ENCODE measurements around the gene KIF5C. TPM values are rescaled to one million over a fixed set of nuclear protein-coding genes. Genes with fewer than 3 reads are reported as not detected.

Gene KIF5C
- total RNA-seq, 1 experiment from 2014 or later: 1.6 TPM

GRCh38 chr2:148992448-148992847, 117.4 kb downstream of the KIF5C start:
- no peaks in the 10 kb centered on the region for H3K27me3 ChIP-seq (ENCODE audit: control insufficient read depth, insufficient read depth, low read length)
- no TSS peak for BruUV-seq (replicated peaks)
- no peak overlapping the region for H3K27ac ChIP-seq (ENCODE audit: low read length)
- CTCF ChIA-PET: no interaction called here
- POLR2A ChIA-PET: no interaction called here
- no peaks in the 10 kb centered on the region for H3K4me1 ChIP-seq (ENCODE audit: control insufficient read depth, insufficient read depth, low read length)
- no peak overlapping the region for H3K4me3 ChIP-seq (ENCODE audit: low read depth in 2 of 2, low read length in 2 of 2)
- TF ChIP-seq TCF7L2 (IDR thresholded peaks at IDR 0.05; ENCODE audit: low read depth, low read length): no peak
- TF ChIP-seq SIN3A (IDR thresholded peaks at IDR 0.05; ENCODE audit: borderline replicate concordance, insufficient read depth, low read depth, low read length): no peak
- TF ChIP-seq REST (IDR thresholded peaks at IDR 0.05; ENCODE audit: insufficient read depth in 1 of 2, low read depth in 2 of 2, low read length in 1 of 2): no peak
- no peak for TF ChIP-seq POLR2AphosphoS5 (IDR thresholded peaks at IDR 0.05; ENCODE audit: low read depth, low read length)
- TF ChIP-seq CTCF (IDR thresholded peaks at IDR 0.05): no peak
- in situ Hi-C loops (cut with HindIII; ENCODE audit: low pct_unique_long_range_greater_than_20kb, low sequenced_read_pairs) (no loop called here), intact Hi-C loops (cut with micrococcal nuclease; ENCODE audit: unreplicated experiment) (no loop called here)
- H3K36me3 ChIP-seq (ENCODE audit: control insufficient read depth, insufficient read depth, low read length): no peaks in the 10 kb centered on the region
- no peaks in the 10 kb centered on the region for H3K9me3 ChIP-seq (ENCODE audit: control insufficient read depth, insufficient read depth, low read depth, low read length)
- no peak for ATAC-seq
- no peak for DNase-seq (ENCODE audit: low read depth, low spot score)

GRCh38 chr2:148993351-148993750, 118.3 kb downstream of the KIF5C start:
- no peak overlapping the region for H3K4me3 ChIP-seq (ENCODE audit: low read depth in 2 of 2, low read length in 2 of 2)
- in situ Hi-C loops (cut with HindIII; ENCODE audit: low pct_unique_long_range_greater_than_20kb, low sequenced_read_pairs) (no loop called here), intact Hi-C loops (cut with micrococcal nuclease; ENCODE audit: unreplicated experiment) (no loop called here)
- H3K4me1 ChIP-seq (ENCODE audit: control insufficient read depth, insufficient read depth, low read length): no peaks in the 10 kb centered on the region
- no peak for ATAC-seq
- ChIA-PET POLR2A (no interaction called here), CTCF (no interaction called here)
- no peaks in the 10 kb centered on the region for H3K36me3 ChIP-seq (ENCODE audit: control insufficient read depth, insufficient read depth, low read length)
- H3K27me3 ChIP-seq (ENCODE audit: control insufficient read depth, insufficient read depth, low read length): no peaks in the 10 kb centered on the region; the same call in 1 of the 2 replicates
- no peak for TF ChIP-seq POLR2AphosphoS5 (IDR thresholded peaks at IDR 0.05; ENCODE audit: low read depth, low read length)
- no peak for TF ChIP-seq SIN3A (IDR thresholded peaks at IDR 0.05; ENCODE audit: borderline replicate concordance, insufficient read depth, low read depth, low read length)
- TF ChIP-seq TCF7L2 (IDR thresholded peaks at IDR 0.05; ENCODE audit: low read depth, low read length): no peak
- no peak for TF ChIP-seq REST (IDR thresholded peaks at IDR 0.05; ENCODE audit: insufficient read depth in 1 of 2, low read depth in 2 of 2, low read length in 1 of 2)
- no peak for TF ChIP-seq CTCF (IDR thresholded peaks at IDR 0.05)
- no peak for DNase-seq (ENCODE audit: low read depth, low spot score)
- no peaks in the 10 kb centered on the region for H3K9me3 ChIP-seq (ENCODE audit: control insufficient read depth, insufficient read depth, low read depth, low read length)
- BruUV-seq (replicated peaks): no TSS peak
- H3K27ac ChIP-seq (ENCODE audit: low read length): no peak overlapping the region

Measured in Panc1 (cell line).